ENCODE data around the gene SLC35F3.
"Not testable (repeated sequence)": the region's sequence is repeated elsewhere in the genome, so short reads cannot be mapped to it uniquely, and the experiment has no call there.

SLC35F3 gene

DNA sequence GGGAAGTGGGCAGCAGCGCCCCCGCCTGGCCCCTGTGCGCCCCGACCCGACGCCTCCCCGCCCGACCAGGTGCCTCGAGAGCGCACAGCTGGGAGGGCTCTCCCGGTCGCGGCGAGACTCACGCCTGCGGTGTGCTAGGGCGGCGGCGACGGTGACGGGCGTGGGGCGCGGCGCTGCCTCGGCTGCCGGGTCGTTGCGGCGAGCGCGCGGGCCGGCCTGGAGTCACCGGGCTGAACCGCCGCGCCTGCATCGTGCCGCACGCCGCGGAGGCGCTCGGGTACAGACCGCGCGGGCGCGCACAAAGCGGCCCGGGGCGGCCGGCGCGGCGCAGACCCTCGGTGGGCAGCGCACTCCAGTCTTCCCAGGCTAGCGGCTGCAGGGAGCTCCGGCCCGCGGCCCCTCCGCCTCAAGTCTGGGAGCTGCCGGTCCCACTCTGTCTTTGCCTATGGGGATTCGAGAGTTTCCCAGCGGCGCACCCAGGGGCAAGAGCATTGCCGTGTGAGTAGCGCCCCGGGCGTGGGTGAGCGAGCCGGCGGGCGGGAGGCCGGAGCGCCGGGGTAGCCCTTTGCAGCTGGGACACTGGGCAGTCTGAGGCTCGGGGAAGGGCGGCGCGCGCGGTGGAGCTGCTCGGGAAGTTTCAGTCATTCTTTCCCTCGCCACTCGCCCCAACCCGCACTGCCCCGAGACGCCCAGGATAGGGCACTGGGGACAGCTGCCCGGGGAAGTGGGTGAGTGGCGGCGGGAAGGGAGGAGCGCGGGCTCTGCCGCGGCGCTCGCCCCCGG lies at the start of gene SLC35F3:
Gene SLC35F3, plus strand, starts transcription at position 44 of the 783 bp plus-strand sequence.
- DNase-seq = peak; percentile 20 to 23

DNA sequence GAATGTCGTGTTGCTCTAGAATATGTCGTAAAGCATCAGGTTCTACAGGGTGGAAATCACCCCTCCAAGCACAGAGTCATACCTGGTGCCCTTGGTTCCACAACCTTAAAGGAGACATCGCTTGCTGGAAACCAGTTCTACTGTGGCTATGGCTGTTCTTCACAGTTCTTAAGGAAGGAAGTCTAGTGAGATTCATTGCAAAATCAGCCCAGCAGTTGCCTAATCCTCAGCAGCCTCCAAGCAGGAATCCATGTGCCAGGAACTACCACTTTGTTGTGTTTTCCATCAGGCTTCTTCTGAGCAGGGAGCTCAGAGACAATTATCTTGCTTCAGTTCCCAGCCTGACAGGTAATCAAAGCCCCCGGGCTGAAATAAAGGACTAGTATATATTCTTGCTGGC lies 45.0 kb upstream of the SLC35F3 start:
- no peak for DNase-seq

DNA sequence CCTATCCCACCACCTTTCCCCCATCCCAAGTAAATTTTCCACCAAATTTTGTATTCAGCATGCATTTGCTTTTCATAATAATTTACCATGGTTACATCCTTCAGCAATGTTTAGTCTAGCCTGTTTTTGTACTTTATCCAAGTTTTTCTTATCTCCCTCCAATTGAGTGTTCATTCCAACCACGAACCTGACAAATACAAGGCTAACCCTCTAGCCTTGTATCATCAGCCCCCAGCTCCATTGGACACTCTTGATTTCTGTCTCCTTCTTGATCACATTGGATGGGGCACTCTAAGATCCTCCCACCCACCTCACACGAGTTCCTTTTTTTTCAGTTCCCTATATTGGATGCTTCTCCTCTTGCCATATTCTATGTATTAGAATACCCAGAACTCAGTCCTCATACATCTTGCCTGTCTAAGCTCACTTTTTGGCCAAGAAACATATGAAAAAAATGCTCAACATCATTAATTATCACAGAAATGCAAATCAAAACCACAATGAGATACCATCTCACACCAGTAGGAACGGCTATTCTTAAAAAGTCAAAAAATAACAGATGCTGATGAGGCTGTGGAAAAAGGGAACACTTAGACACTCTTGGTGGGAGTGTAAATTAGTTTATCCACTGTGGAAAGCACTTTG lies 40.5 kb upstream of the SLC35F3 start:
- no peak for DNase-seq

DNA sequence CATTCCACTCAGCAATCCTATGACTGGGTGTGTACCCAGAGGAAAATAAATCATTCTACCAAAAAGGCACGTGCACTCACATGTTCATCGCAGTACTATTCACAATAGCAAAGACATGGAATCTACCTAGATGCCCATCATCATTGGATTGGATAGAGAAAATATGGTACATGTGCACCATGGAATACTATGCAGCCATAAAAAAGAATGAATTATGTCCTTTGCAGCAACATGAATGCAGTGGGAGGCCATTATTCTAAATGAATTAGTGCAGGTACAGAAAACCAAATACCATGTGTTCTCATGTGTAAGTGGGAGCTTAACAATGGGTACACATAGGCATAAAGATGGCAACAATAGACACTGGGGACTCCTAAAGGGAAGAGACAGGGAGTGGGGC lies 39.9 kb upstream of the SLC35F3 start:
- DNase-seq = no peak

DNA sequence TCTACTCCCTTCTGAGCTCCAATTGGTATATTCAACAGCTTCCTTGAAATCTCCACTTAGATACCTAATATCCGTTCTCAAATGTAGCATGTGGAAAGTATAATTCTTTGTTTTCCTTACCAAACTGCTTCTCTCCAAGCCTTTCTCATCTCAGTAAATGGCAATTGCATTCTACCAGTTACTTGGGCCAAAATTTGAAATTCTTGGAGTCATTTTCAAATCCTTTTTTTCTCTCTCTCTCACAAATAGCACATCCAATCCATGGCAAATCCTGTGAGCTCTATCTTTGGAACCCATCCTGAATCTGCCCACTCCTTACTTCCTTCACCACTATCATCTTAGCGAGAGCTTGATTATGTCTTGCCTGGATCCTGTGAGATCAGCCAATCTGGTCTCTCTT lies 39.3 kb upstream of the SLC35F3 start:
- no peak for DNase-seq

DNA sequence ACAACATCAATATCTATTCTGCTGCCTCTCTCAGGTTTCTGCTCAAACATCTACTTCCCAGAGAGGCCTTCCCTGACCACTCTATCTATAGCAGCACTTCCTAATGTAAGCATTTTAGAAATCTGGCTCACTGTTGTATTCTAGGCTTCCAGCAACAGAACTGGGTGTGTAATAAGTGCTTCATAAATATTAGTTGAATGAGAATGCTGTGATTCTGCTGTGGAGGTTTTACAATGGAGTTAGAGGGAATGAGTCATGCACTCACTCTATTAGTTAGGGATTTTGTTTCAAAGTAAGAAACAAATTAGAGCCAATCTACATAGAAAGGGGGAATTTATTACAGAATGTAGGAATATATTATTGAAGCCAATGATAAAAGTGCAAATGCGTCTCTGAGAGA lies 38.6 kb upstream of the SLC35F3 start:
- no peak for DNase-seq

DNA sequence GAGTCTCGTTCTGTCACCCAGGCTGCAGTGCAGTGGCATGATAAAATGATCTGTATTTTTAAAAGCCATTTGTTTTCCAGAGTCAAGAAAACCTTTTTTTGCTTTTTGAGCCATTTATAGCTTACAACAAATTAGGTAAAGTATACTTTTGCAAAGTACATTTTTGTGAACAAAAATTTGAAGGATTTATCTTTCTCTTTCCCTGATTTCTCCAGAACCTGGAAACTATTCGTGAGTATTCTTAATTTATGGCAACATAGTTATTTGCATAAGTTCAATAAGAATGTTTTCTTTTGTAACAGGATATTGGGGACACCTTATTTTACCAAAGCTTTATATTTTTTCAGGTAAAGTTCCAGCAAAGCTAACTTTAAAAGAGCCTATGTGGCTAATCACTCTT lies 37.4 kb upstream of the SLC35F3 start:
- DNase-seq = no peak

DNA sequence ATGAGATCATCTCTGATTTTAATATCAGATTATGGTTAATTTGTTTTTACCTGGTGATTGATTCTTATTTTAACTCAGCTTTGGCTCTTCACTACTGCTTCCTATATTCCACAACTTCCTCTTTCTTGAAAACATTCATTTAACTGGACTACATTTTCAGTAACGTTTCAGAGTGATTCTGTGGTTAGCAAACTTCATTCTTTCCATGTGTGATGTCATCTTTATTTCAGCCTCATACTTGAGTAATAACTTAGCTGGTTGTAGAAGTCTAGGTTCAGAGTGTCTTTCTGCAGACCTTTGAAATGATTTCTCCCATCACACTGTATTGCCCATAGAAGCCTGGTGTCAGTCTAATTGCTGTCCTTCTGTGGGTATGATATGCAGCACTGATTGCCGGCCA lies 36.0 kb upstream of the SLC35F3 start:
- DNase-seq = no peak

DNA sequence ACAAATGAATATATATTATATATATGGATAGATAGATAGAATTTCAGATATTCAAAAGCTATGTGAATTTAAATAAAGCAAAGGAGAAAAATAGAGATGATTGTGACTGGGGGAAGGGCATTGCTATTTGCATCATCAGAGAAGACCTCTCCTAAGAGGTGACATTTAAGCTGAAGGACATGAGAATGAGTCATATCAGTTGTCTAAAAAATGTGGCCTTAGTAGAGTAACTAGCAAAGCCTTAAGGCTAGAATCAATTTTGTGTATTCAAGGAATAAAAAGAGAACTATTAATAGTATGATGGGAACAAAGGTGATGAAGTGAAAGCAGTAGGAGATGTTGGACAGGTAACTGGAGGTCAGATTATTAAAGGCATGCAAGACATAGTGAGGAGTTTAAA lies 34.8 kb upstream of the SLC35F3 start:
- no peak for DNase-seq

DNA sequence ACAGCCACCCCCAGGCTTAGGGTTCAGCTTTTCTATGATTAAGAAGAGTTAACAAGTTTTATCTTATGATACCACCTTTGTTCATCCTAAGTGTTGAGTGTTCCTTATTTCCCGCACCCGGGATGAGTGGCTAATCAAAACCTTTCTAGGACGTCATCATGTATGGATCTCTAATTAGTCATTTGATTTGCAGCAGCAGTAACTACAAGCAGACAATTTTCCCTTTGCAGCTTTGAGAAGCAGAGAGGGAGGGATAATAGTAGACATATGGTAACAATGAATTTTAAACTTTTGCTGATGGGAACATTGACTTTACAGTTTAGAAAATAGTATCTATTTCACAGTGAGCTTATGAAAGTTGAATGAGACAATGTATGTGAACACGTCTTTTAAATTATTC lies 30.8 kb upstream of the SLC35F3 start:
- DNase-seq = no peak

DNA sequence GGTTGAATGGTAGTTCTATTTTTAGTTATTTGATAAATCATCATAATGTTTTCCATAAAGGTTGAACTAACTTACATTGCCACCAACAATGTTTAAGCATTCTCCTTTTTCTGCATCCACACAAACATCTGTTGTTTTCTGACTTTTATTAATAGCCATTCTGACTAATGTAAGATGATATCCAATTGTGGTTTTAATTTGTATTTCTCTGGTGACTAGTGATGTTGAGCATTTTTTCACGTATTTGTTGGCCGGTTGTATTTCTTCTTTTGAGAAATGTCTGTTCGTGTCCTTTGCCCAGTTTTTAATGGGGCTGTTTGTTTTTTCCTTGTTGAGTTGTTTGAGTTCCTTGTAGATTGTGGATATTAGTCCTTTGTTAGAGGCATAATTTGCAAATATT lies 24.6 kb upstream of the SLC35F3 start:
- DNase-seq = no peak

DNA sequence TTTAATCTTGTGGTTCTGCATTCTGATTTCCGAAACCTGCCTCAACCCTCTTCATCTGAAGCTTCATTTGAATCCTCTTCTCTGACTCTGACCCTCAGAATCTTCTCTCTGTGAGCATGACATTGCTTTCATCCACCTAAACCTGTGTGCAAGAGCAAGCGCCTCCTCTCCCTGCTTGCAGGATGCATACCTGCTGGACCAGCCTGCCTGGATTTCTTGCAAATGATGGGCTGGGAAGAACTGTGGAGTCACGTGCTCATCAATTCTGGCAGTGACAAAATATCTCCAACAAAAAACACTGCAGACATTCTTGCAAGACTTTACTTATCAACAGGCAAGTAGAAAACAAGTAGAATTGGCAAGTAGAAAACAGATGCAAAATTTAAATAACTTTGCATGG lies 20.8 kb upstream of the SLC35F3 start:
- no peak for DNase-seq

DNA sequence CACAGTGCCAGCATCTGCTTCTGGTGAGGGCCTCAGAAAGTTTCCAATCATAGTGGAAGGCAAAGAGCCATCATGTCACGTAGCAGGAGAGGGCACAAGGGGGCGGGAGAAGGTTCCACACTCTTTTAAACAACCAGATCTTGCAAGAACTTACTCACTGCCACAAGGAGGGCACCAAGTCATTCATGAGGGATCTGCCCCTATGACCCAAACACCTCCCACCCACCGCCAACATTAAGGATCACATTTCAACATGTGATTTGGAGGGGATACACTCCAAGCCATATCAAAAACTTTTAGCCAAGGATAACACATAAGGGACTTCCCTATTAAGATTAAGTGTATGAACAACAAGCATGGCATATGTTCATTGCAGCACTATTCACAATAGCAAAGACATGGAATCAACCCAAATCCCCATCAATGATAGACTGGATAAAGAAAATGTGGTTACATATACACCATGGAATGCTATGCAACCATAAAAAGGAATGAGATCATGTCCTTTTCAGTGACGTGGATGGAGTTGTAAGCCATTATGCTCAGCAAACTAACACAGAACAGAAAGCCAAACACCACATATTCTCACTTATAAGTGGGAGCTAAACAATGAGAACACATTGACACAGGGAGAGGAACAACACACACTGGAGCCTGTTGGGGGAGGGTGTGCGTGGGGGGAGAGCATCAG lies 19.9 kb upstream of the SLC35F3 start:
- DNase-seq = no peak

DNA sequence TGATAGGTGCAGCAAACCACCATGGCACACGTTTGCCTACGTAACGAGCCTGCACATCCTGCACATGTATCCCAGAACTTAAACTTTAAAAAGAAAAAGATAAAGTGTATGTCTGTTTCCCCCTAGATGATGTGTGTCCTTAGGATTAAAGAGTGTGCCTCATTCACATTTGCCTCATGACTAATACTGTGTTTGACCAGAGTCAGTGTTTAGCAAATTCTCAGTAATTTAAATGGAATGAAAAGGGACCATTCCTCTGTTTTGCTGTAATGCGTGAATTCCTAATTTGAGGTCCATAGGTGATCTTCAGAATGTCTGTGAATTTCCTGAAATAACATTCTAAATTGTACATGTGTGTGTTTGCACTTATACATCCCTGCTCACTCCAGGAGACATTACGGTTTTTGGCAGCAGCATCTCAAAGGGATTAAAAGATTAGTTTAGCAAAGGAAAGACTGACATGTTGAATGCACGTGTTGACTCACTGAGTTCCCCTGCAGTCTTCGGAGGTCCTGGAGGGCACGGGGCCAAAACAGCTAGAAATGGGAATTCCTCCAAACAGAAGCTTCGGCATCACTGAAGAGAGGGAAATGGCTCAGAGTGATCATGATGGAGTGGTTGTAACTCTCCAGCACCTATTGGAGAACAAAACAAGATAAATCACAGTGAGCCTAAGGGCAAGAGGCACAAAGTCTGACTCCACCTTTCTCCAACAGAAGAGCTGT lies 19.1 kb upstream of the SLC35F3 start:
- no peak for DNase-seq

DNA sequence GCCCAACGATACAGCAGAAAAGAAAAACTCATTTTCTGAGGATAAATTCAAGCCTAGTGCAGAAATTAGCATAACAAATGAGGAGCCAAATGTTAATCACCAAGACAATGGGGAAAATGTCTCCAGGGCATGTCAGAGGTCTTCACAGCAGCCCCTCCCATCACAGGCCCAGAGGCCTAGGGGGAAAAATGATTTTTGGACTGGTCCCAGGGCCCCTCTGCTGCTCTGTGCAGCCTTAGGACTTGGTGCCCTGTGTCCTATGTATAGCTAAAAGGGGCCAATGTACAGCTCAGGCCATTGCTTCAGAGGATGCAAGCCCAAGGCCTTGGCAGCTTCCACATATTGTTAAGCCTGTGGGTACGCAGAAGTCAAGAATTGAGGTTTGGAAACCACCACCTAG lies 13.3 kb upstream of the SLC35F3 start:
- not testable (repeated sequence) for DNase-seq

DNA sequence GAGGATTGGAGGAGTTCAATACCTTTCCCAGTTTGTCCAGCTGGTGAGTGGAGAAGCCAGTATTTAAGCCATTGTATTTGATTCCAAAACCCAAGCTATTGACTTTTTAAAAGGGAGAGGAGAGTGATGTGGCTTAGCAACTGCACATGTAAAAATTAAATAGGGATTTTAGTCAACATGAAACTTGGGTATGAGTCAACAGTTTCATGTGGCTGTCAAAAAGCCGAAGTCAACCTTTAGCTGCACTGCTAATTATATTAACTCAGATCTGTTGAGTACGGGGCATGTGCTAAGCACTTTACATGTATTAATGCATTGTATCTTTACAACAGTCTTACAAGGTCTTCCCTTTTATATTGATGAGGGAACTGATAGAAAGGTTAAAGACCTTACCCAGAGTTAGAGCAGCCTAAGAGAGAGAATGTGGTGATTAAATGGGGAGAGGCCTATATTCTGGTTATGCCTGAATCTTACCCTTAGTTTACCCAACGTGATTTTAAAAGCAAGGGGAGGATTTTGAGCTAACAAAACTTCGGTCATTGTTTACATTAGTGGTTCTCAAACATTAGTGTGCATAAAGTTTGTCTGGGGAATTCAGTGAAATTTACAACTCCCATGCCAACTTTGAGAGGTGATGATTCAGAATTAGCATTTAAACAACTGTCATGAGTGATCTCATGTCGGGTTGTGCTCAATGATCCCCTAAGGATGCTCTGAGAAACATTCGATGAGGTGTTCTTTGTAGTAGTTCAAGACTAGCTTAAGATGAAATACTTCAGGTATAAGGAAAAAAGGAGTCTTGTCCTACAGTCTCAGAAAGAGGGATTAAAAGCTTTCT lies 6.9 kb upstream of the SLC35F3 start:
- DNase-seq = no peak

DNA sequence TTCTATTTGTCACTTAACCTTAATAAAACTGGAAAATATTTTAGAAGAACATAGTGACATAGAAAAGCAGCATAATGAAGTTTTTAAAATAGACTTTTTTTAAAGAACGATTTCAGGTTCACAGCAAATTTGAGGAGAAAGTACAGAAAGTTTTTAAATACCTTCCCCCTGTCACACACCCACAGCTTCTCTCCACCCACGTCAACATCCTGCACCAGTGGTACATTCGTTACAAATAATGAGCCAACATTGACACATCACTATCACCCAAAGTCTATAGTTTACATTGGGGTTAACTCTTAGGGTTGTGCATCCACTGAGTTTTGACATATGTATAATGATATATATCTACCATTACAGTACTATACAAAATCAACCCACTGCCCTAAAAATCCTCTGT lies 3.0 kb upstream of the SLC35F3 start:
- no peak for DNase-seq

DNA sequence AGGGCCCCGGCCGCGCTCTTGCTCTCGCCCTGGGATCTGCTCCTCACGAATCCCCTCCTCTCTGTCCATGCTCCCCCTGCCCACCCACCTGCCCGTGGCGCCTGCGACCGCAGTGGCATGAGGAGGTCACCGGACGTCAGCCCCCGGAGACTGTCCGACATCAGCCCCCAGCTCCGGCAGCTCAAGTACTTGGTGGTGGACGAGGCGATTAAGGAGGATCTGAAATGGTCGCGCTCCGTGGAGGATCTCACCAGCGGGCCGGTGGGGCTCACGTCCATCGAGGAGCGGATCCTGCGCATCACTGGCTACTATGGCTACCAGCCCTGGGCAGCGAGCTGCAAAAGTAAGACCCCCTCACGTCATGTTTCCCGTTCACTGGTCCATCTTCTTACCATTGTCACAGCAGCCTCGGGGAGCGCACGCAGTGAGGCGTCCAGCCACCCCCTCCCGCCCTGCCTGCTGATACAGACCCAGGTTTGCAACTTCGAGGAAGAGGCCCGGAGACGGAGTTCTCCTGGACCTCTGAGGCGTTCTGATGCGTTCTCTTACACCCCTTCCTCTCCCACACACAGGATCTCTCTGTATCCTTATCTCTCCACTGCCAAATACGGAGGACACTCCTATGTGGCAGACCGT lies 1.1 kb downstream of the SLC35F3 start:
- no peak for DNase-seq

DNA sequence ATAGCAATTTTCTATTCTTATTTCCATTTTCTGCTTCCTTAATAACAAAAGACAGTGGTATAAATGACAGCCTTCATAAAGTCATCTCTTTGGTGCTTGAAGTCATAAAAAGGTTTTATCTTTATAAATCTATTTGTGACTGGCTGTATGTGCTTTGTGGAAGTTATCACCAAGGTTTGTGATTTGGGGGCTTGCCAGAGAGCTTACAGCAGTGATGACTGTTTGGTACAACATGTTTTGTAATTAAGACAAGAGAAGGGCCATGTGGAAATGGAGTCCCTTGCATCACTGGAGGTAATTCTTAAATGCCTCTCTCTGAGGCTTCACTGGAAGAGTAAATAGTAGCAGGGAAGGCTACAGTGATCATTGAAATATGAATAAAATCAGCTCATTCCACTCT lies 2.7 kb downstream of the SLC35F3 start:
- DNase-seq = no peak

DNA sequence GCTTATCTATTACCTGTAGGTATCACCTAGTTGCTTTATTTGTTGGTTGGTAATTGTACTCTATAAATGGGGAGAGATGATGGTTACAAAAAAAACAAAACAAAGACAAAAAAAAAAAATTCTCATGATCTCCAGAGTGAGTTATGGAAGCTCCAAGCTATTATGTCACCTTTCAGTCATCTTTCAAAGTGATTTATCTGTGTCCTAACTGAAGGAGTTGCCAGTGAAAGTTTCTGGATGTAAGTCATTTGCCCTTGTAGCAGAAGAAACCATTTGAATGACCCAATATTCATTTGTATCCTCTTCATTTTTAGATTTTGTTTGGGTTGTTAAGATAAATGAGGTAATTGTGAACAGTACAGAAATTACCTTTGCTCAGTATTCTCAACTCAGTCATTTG lies 3.6 kb downstream of the SLC35F3 start:
- DNase-seq = no peak

DNA sequence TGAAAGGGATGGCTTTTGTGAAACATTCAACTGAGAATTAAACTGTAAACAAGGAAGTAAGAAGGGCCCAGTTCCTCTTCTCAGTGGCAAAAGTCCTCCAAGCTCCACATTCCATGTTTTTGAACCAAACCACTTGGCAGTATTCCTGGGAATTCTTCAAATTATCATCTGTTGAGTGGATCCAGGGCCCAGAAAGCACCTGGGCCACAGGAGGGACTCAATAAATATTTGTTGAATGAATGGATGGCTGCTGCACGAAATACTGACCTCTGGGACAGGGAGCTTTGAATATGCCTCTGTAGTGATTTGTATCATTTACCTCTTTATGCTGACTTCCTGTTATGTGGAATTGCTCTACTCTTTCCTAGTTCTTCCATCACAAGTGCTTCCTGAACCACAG lies 4.7 kb downstream of the SLC35F3 start:
- DNase-seq = no peak

DNA sequence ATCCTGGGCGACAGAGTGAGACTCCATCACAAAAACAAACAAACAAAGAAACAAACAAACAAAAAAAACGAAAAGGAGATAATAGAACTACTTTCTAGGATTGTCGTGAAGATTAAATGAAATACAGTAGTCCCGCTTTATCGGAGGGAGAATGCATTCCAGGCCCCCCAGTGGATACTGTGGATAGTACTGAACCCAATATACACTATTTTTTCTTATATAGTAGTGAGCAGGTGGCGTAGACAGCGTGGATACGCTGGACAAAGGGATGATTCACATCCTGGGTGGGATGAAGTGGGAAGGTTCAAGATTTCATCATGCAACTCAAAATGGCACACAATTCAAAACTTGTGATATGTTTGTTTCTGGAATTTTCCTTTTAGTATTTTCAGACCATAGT lies 8.0 kb downstream of the SLC35F3 start:
- DNase-seq = no peak
